Neural progenitor cell (in vitro differentiated cells): ENCODE measurements around the gene CSGALNACT2.

ENCODE experiments used
- EZH2phosphoT487 ChIP-seq: fragments of 200-600 bp; sonication (generic); IDR thresholded peaks from 2 replicates; pipeline ENCODE4 v1.6.1; 2017; ENCODE audit warnings: antibody characterized with exemption
- TF ChIP-seq, protein P1 (sequence below): fragments of 200-600 bp; sonication (generic); IDR thresholded peaks from 2 replicates; pipeline ENCODE4 v1.5.1; 2017; ENCODE audit warnings: antibody characterized with exemption, mild to moderate bottlenecking

DNA sequence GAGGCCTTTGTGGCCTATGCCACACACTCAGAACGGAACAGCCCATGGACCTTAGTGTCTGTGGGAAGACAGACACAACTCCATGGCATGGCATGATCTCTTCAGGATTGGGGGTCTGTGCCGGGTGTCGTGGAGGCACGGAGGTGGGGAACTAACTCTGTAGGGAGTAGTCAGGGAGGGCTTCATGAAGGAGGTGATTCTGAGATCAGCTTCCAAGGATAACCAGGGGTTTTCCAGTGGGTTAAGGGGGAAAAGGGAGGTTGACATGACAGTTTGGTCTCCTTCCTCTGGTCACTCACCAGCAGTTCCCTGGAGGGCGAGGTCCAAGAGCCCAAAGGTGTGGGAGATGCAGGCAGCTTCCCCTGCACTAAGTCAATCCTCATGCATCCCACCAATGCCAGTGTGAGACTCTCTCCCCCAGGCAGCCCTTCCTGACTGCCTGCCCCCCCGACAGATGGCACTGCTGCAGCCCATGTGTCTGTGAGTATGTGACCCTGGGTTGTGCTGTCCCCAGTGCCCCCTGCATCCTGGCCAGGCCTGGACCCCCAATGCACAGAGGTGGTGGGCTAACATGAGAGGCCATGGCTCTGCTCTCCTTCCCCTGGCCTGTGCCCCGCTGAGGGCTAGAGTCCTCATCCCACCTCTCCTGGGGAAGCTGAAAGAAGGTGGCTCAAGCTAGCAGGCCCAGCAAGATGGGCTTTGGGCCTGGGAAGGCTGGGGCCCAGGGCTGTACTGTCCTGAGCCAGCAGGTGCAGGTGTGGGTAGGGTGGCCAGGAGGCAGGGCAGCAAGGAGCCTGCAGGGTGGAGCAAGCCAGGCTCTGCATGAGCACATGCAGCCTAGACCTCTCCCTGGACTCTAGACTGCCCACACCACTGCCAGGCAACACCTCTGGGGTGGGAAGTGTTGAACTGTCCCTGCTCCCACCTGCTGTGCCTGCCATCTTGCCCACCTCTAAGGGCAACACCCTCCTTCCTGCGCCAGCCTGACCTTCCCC is 88.9 kb downstream of the CSGALNACT2 start:
- TF ChIP-seq, protein P1, sequence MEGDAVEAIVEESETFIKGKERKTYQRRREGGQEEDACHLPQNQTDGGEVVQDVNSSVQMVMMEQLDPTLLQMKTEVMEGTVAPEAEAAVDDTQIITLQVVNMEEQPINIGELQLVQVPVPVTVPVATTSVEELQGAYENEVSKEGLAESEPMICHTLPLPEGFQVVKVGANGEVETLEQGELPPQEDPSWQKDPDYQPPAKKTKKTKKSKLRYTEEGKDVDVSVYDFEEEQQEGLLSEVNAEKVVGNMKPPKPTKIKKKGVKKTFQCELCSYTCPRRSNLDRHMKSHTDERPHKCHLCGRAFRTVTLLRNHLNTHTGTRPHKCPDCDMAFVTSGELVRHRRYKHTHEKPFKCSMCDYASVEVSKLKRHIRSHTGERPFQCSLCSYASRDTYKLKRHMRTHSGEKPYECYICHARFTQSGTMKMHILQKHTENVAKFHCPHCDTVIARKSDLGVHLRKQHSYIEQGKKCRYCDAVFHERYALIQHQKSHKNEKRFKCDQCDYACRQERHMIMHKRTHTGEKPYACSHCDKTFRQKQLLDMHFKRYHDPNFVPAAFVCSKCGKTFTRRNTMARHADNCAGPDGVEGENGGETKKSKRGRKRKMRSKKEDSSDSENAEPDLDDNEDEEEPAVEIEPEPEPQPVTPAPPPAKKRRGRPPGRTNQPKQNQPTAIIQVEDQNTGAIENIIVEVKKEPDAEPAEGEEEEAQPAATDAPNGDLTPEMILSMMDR: no peak
- TF ChIP-seq EZH2phosphoT487: no peak
